SH-SY5Y (cell line): ENCODE results near the gene CDH15.

Experiments used
- GATA2 ChIP-seq: IDR thresholded peaks from 2 replicates; pipeline ENCODE4 v1.6.1; 2011; ENCODE audit warnings: mild to moderate bottlenecking, low read depth, low read length
- GATA3 ChIP-seq: IDR thresholded peaks from 2 replicates; pipeline ENCODE4 v1.6.1; 2011; ENCODE audit warnings: low read depth, mild to moderate bottlenecking, low read length, moderate library complexity

DNA sequence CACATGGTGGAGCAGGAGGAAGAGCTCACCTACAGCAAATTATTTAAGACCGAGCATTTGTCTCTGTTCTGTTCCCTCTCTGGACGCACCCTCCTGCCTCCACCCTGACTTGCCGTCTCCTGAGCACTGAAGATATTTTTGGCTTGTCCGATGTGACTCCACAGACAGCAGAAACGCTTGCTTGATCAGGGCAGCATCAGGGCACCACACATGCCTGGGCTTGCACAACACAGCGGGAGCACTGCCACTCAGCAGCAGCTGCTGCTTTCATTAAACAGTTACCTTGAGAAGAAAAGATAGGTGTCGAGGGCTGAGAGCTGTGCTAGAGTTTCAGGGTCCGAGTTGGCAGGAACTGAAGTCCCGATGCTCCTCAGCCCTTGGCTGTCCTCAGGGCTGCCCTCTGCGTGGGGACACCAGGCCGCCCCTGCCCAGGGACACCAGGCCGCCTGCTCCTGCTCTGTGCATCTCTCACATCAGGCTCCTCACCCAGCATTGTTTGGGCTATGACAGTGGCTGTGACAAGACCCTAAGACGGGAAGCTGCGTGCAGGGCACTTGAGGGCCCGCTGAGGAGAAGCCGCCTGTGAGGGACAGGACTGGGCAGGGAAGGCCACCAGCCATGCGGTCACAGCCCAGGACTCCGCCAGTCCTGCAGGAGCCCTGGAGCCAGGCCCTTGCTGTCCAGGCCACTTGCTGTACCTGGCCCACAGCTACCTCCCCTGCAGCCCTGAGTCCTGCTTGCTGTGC is 21.3 kb upstream of the CDH15 start:
- TF ChIP-seq GATA3 (no peak), GATA2 (no peak)
